ENCODE measurements around the gene FBXL13.

FBXL13 gene

GRCh38 chr7:102890292-102890970 is 184.2 kb downstream of the FBXL13 start:
- DNase-seq = no peak

GRCh38 chr7:102889851-102890250 is 184.7 kb downstream of the FBXL13 start:
- no peak for DNase-seq

GRCh38 chr7:102888561-102889233 is 185.9 kb downstream of the FBXL13 start:
- DNase-seq = no peak

GRCh38 chr7:102883098-102883860 is 191.3 kb downstream of the FBXL13 start:
- DNase-seq = no peak

- DNase-seq = no peak
Observed at GRCh38 chr7:102875700-102876295, 198.8 kb downstream of the FBXL13 start.

- DNase-seq = no peak
Observed at GRCh38 chr7:102874966-102875365, 199.6 kb downstream of the FBXL13 start.

- DNase-seq = no peak
Observed at GRCh38 chr7:102874166-102874829, 200.3 kb downstream of the FBXL13 start.

- DNase-seq = no peak
Observed at GRCh38 chr7:102873470-102874165, 201.0 kb downstream of the FBXL13 start.

GRCh38 chr7:102872460-102872859 is 202.1 kb downstream of the FBXL13 start:
- no peak for DNase-seq

- DNase-seq = no peak
Observed at GRCh38 chr7:102869195-102869594, 205.4 kb downstream of the FBXL13 start.

- no peak for DNase-seq
Observed at GRCh38 chr7:102866535-102867215, 207.9 kb downstream of the FBXL13 start.

GRCh38 chr7:102864958-102865357 is 209.6 kb downstream of the FBXL13 start:
- no peak for DNase-seq

GRCh38 chr7:102860351-102860811 is 214.2 kb downstream of the FBXL13 start:
- no peak for DNase-seq

- no peak for DNase-seq
Observed at GRCh38 chr7:102859799-102860125, 214.8 kb downstream of the FBXL13 start.

GRCh38 chr7:102859084-102859798 is 215.4 kb downstream of the FBXL13 start:
- DNase-seq = no peak

GRCh38 chr7:102856036-102856435 is 218.6 kb downstream of the FBXL13 start:
- DNase-seq = no peak

- no peak for DNase-seq
Observed at GRCh38 chr7:102849538-102849937, 225.1 kb downstream of the FBXL13 start.

GRCh38 chr7:102849079-102849478 is 225.5 kb downstream of the FBXL13 start:
- no peak for DNase-seq

- DNase-seq = no peak
Observed at GRCh38 chr7:102845346-102845745, 229.2 kb downstream of the FBXL13 start.

- DNase-seq = no peak
Observed at GRCh38 chr7:102843850-102844249, 230.7 kb downstream of the FBXL13 start.

- DNase-seq = no peak
Observed at GRCh38 chr7:102842284-102842683, 232.3 kb downstream of the FBXL13 start.

All from activated CD8-positive, alpha-beta memory T cell treated with anti-CD3 and anti-CD28 coated beads, Interleukin-2, amount 50 U/mL, for 4 hours (primary cell).